ENCODE data around the gene CDK18. TPM values are rescaled to one million over a fixed set of nuclear protein-coding genes. Genes with fewer than 3 reads are reported as not detected.
A peak's percentile ranks its signal among the peaks of the same experiment; 100 is the strongest.

CDK18 gene
- total and polyA plus RNA-seq, 12 donors = 41.4 to 199 (median 159) TPM

- peaks cover 0 to 34% (median 15%) of the 10 kb centered on the region in 9 donors for H3K4me1 ChIP-seq
- no peaks in the 10 kb centered on the region for H3K9me3 ChIP-seq
- no peaks in the 10 kb centered on the region for H3K27me3 ChIP-seq
- H3K4me3 ChIP-seq = no peak overlapping the region
- WGBS, 2 donors = 71 to 79% methylated on average over 7 of the region's 7 CpGs
- intact Hi-C loops (cut with DNase I) = loop anchor here in 8 of 10 donors (5.0 to 10.0 kb wide), 7 partner anchors 33 to 103 kb away; partner anchors contain the start of gene ELK4 (in 2 of the 8)
- ATAC-seq = no peak
- no peak for TF ChIP-seq CTCF (IDR thresholded peaks at IDR 0.05)
- peaks cover 0 to 42% (median 5%) of the 10 kb centered on the region in 9 donors for H3K36me3 ChIP-seq
- H3K27ac ChIP-seq = no peak overlapping the region
- no peak for DNase-seq
Measured at GRCh38 chr1:205533748-205534443, 29.4 kb downstream of the CDK18 start.

- no peak overlapping the region for H3K27ac ChIP-seq
- H3K9me3 ChIP-seq = no peaks in the 10 kb centered on the region
- DNase-seq (no peak), ATAC-seq (peak in 1 of 8 donors; percentile 13)
- H3K4me1 ChIP-seq = peaks cover 0 to 29% (median 12%) of the 10 kb centered on the region in 9 donors
- H3K27me3 ChIP-seq = no peaks in the 10 kb centered on the region
- H3K4me3 ChIP-seq = no peak overlapping the region
- 87 to 90% methylated on average over 7 of the region's 7 CpGs for WGBS, 2 donors
- H3K36me3 ChIP-seq = peaks cover 0 to 37% (median 5%) of the 10 kb centered on the region in 9 donors
- TF ChIP-seq CTCF (IDR thresholded peaks at IDR 0.05) = no peak
- intact Hi-C loops (cut with DNase I) = loop anchor here in 8 of 10 donors (5.0 to 10.0 kb wide), 7 partner anchors 33 to 103 kb away; partner anchors contain the start of gene ELK4 (in 2 of the 8)
Measured at GRCh38 chr1:205534444-205534985, 30.0 kb downstream of the CDK18 start.

GRCh38 chr1:205535096-205535495 is 30.6 kb downstream of the CDK18 start:
- no peak for ATAC-seq
- TF ChIP-seq CTCF (IDR thresholded peaks at IDR 0.05) = no peak
- no peak for DNase-seq
- H3K27ac ChIP-seq = no peak overlapping the region
- H3K27me3 ChIP-seq = no peaks in the 10 kb centered on the region
- H3K36me3 ChIP-seq = peaks cover 0 to 31% (median 5%) of the 10 kb centered on the region in 9 donors
- peaks cover 0 to 27% (median 12%) of the 10 kb centered on the region in 9 donors for H3K4me1 ChIP-seq
- intact Hi-C loops (cut with DNase I) = loop anchor here in 3 of 10 donors (10.0 kb wide), 2 partner anchors 50 to 100 kb away; partner anchors contain the start of gene ELK4 (in 2 of the 3)
- no peak overlapping the region for H3K4me3 ChIP-seq
- no peaks in the 10 kb centered on the region for H3K9me3 ChIP-seq
- WGBS, 2 donors = 80 to 83% methylated on average over 5 of the region's 5 CpGs

- intact Hi-C loops (cut with DNase I) = loop anchor here in 3 of 10 donors (10.0 kb wide), 2 partner anchors 49 to 99 kb away; partner anchors contain the start of gene ELK4 (in 2 of the 3)
- ATAC-seq = peak in 1 of 8 donors; percentile 32
Measured at GRCh38 chr1:205535866-205536758, 31.6 kb downstream of the CDK18 start.

More at GRCh38 chr1:205535866-205536758, 31.6 kb downstream of the CDK18 start:
- 83 to 85% methylated on average over 11 of the region's 11 CpGs for WGBS, 2 donors
- peaks cover 0 to 21% (median 4%) of the 10 kb centered on the region in 9 donors for H3K36me3 ChIP-seq
- no peak overlapping the region for H3K4me3 ChIP-seq
- no peak for TF ChIP-seq CTCF (IDR thresholded peaks at IDR 0.05)
- H3K9me3 ChIP-seq = no peaks in the 10 kb centered on the region
- peaks cover 0 to 27% (median 12%) of the 10 kb centered on the region in 9 donors for H3K4me1 ChIP-seq
- peaks cover 0 to under 1% (median 0%) of the 10 kb centered on the region in 7 donors for H3K27me3 ChIP-seq
- DNase-seq = no peak
- no peak overlapping the region for H3K27ac ChIP-seq
